Cardiac ventricle fibroblast (primary cell): ENCODE data around the gene PRCP. TPM values are rescaled to one million over a fixed set of nuclear protein-coding genes. Genes with fewer than 3 reads are reported as not detected.

Source experiments
- total RNA-seq: library from RNA; depleted of rRNA; stranded (reverse); fragments of >200 nt; gene quantifications from 2 replicates; pipeline ENCODE4 v1.2.3, GENCODE V29; 2015

PRCP gene
- 58.2 and 58.8 TPM in 2 replicates for total RNA-seq

GRCh38 chr11:82900277-82901164, at the start of gene PRCP:
Gene PRCP (minus strand): TSS chr11:82900430. CDS start chr11:82900402, 28 bp downstream.

GRCh38 chr11:82901165-82901921, 1.1 kb upstream of the PRCP start, which contains the start of gene DDIAS:
Gene DDIAS (plus strand): TSS chr11:82901736. CDS start chr11:82914739, 13,003 bp downstream.

Other genes with a start within 250 kb of the PRCP start
- not detected in 2 replicates for gene FAM181B, start 166.6 kb downstream of the PRCP start, total RNA-seq
- 0.34 and 0.62 TPM in 2 replicates for gene DDIAS, start 1.3 kb upstream of the PRCP start, total RNA-seq
- 6.5 and 14.1 TPM in 2 replicates for gene RAB30, start 171.5 kb upstream of the PRCP start, total RNA-seq